HG03520 (cell line): Measurements from ENCODE around the gene LYSMD1.

ENCODE experiments used
- ATAC-seq: cut with Tn5 transposase; IDR thresholded peaks from one replicate; pipeline ENCODE4 v1.9.1; 2021; ENCODE audit warnings: mild to moderate bottlenecking, moderate library complexity; ENCODE audit not compliant: unreplicated experiment

The LYSMD1 gene

DNA sequence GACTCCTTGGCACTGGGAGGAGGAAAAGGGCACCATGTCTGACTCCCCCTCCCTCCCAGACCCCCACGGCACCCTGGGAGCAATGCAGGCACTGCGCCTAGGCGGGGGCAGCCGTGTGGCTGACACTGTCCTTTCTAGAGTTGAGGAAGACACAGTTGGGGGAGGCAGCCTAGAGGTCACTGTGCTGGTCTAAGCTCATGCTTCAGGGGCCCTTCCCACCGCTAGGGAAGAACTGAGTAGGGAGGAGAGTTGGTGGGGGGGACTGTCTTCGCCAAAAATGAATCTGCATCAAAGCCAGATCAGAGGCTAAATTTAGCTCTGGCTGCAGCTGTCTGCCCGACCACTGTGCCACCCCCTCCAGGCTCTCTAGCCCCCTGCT, 22.7 kb downstream of the LYSMD1 start:
- ATAC-seq: no peak

DNA sequence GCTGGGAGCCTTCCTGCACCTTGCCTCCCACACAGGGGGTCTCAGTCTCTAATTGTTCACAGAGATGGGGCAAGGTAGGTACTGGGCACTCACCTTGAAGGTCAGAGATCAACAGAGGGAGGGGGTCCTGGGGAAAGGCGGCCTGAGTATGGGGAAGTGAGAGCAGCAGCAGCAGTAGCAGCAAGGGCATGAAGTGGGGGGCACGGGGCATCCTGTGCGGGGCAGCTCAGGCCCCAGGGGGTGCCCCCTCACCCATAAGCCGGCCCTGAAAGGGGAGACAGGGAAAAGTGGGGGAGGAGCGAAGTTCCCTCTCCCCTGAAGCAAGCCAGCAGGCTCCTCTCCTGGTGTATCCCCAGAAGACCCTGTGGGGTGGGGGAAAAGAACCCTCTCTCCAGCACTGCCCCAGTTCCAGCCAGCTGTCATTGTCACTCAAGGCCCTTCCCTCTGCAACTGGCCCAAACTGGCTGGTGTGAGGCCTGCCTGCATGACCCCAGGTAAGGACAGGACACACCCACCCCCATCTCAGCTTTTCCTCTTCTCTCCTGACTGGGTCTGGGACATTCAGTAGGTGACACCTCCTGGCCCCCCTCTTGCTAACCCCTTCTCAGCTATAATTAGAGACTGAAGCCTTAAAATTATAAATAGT, 23.2 kb downstream of the LYSMD1 start:
- ATAC-seq: no peak

DNA sequence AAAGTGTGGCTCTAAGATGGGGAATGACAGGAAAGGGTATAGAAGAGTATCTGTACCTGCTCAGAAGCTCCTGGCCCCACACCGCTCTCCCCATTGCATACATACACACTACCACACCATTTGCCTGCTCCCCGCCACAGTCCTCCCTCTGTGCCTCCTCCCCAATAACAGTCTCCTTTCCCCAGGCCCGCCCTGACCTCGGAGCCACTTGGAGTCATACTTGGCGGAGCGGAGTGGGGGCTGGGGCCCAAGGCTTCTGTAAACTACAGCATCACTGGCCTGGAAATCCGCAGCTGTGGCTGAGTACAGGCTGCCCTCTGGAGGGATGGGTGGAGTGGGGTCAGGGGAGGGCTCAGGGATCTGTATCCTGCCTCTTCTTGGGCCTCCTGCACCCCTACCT, 27.9 kb downstream of the LYSMD1 start:
- no peak for ATAC-seq

DNA sequence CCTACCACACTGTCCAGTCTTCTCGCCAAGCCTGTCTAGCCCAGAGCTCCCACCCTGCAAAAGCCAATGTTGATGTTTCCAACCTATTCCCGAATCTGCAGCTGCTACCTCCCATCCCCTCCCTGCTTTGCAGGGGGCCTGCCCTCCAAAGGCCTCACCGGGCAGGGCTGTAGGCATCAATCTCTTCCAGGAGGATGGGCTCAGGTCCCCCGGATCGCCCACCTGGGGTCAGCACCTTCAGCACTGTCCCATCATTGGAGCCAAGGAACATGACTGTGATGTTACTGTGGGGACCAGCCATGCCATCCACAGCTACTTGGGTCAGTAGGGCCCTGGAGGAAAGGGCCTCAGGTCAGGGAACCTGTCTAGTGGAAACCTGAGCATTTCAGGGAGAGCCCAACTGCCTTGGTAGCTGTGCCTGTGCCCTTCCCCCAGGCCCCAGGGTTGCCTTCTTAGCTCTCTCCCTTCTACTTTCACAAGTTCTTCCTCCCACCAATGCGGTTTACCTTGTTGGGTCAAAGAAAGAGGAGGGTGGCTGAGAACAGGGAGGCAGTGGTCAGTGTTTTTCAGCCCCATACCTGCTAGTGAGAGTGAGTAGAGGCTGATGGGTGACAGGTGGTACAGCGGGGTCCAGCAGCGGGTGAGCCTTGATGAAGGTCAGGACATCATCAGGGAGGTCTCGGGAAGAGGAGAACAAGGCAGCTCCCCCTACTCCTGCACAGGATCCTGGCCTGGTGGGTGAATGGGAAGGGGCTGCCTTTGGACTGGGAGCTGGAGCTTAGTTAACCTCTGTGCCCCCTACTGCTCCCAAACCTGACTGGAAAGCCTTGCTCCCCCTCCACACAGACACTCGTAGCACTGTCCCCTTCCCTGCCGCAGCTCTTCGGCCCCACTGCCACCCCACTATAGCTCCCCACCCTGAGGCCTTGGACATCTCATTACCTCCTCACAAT, 30.0 kb downstream of the LYSMD1 start:
- ATAC-seq: no peak

DNA sequence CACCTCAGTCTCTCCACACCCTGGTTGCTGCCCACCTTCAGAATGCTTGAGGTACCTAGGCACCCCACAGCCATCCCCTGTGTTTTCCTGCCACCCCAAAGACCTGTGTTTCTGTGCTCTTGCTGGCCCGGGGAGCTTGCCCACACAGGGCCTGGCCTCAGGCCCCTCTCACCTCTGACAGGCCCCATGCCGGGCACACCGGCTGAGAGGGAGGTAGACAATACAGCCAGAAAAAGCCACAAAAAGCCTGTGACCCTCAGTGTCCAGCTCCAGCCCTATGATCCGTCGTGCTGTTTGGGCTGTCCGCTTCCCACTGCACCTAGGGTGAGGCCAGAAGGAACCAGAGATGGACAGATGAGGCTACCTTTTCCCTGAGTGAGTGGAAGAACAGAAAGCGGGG, 30.7 kb downstream of the LYSMD1 start:
- no peak for ATAC-seq

DNA sequence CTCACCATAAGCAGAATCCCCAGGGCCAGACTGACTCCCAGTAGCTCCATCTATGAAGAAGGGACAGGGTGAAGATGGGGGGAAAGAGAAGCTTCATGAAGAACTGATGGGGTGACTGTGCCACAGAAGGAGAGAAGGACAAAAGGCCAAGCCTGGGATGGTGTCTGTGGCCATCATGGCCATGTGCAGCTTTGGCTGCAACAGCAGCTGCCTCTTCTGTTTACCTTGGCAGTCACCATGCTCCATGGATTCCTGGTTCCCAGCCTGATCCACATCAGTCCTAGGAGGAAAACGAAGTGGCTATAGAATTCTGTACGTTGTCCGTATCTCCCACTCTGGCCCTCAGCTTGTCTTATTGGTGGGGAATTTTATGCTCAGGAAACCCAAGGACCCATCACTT, 31.3 kb downstream of the LYSMD1 start:
- ATAC-seq: no peak

DNA sequence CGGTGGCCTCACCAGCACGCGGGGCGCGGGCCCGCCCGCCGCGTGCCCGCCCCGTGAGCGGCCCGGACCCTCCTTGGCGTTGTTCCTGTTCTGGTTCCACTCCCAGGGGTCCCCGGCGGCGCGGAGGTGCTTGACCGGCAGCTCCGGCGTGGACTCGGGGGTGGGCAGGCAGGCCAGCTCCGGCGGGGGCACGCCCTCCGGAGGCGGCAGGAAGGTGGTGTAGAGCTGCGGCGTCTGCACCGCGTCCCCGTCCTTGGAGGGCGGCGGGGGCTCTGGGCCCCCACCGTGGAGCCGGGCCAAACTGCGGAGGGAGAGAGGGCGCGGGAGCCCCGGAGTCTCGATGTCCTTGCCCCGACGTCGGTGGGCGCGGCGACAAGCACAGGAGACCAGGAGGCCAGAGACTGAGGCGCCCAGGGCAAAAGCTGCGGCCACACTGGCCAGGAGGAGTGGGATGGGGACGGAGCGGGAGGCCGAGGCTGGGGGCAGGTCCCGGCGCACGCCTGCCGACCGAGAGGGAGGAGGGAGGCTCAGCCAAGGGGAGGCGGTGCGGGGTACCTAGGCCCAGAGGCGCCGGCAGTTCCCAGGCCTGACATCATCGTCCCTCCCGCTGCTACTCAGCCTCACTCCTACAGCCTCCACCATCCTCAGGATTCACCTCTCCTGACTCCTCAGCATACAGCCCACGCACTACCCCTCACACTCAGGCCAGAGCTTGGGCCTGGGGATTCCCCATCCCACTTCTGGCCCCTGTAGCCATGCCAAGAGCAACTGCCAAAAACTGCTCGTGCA, 32.5 kb downstream of the LYSMD1 start:
- no peak for ATAC-seq

DNA sequence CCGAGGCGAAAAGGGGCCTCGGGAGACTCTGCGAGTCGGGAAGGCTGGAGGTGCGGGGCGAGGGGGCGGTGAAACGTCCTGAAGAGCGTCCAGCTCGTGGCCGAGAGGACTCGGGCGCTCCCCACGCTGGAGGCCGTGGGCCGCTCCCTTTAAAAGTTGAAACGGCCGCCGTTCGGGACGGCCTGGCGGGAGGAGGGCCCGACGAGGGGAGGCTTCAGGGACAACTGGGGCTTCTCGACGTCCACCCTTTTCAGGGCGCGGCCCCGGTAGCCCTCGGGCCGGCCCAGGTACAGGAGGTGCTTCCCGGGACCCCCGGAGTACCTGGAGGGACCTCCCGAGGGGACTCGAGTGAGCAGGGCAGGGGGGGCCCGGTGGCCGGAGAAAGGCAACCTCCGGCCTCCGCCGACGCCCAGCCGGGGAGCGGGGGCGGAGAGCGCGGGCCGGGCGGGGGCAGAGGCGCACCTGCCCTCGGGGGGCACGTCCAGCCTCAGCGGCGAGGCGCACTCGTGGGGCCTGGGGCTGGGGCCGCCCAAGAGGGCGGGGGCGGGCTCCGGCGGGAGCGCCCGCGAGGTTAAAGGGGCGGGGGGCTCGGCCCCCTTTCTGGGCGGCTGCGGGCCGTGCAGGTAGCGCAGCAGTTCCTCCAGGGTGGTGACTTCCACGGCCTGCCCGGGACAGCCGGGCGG, 33.2 kb downstream of the LYSMD1 start:
- ATAC-seq: no peak

DNA sequence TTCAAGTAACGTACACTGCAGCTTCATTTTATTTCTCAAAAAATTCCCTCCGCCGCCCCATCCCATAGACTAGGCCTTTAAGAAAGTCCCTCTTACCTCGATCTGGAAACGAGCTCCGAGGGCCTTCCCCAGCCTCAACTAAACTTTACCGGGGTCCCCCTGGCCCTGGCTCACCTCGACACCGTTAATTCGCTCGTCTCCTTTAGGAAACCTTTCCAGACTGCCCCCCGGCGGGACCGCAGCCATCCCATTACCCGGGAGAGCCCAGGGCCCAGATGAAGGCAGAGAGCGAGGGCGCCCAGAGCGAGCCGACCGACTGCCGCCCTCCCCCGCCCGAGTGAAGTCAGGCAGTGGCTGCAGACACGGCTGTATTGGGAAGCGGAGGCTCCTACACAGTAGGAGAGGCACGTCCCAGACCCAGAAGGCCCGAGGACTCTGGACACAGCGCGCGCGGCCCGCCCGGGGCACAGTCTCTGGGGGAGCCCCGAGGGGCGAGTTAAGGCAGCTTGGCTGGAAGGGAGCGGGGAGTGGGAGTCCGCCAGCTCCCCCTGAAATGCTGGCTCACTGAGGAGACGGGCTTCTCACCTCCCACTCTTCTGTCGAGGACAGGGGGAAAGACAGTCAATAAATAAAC, 33.9 kb downstream of the LYSMD1 start:
- ATAC-seq: no peak

DNA sequence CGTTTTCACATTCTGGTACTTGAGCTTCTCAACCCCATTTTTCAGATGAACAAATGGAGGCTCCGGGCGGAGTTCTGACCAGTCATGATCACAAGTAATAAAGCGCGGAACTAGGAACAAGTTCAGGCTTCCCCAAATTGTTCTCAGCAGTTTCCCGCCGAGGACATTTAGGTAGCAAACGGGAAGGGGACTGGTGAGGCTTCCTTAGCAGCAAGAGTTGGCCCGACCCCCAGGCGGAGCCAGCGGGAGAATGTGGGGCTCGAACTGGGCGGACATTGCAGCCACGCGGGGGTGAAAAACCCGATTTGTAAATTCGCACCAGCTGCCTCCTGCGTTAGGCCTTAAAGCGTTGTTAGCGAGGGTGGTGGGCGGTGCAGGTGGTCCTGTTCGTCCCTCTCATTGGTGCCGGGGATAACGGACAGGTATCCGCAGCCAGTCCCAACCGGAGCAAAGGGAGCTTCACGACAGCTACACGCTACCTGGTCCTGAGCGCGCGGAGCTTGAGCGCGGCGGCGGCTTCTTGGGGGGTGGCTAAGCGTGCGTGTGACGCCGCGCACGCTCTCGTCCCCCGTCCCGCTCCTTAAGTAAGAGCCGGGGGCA, 34.6 kb downstream of the LYSMD1 start:
- ATAC-seq: peak; percentile 63

DNA sequence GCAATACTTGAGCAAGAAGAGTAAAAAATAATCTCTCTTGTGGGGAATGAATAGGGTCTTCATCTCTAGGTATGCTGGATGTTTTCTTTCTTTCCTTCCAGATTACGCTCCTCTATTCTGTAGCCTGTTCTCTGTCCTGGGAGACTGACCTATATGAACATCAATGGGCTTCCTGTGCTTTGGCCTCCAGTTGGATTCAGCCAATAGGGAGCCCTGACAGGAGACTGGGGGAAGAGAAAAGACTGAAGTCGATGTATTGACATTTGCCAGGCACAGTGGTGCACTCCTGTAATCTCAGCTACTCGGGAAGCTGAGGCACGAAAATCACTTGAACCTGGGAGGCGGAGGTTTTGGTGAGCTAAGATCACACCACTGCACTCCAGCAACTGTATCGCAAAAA, 36.9 kb downstream of the LYSMD1 start:
- no peak for ATAC-seq

DNA sequence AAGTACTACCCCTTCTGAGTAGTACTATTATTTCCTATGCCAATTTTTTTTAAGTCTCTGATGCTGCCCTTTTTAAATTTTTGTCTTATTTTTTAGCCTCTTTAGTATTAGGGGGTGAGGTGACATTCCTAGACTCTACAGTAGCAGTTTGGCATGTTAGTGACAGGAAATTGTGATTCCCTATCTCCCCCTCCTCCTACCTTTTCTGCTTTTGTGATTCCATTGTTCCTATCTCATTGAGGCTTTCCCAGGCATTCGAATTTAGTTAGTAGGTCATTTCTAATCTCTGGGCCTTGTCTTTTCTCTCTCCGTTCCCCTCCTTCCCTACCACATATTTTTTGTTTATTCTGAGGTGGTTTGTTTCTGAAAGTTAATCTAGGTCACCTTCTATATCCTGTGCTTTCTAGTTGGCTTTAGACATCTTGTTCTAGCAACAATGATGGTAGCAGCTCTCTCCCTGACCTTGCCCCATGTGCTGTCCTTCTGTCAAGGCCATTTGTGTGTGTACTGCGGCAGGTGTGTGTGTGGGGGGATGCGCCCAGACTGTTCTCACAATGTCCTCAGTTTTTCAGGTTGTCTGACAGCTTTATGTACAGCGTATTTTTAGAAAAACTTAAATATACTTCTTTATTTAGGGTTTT, 40.8 kb downstream of the LYSMD1 start:
- no peak for ATAC-seq

DNA sequence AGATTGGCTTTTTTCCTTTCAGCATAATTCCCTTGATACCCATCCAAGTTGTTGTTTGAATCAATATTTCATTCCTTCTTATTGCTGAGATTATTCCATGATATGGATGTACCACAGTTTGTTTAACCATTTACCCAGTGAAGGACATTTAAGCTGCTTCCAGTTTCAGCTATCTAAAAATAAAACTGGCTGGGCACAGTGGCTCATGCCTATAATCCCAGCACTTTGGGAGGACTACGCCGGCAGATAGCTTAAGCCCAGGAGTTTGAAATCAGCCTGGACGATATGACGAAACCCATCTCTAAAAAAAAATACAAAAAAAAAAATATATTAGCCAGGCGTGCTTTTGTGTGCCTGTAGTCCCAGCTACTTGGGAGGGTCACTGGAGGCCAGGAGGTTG, 51.8 kb downstream of the LYSMD1 start:
- no peak for ATAC-seq
